ENCODE results near the gene LTO1. TPM values are rescaled to one million over a fixed set of nuclear protein-coding genes. Genes with fewer than 3 reads are reported as not detected.

The LTO1 gene
- total and polyA plus RNA-seq, 10 of the 15 experiments (the other 5 are each of a cell fraction or from before 2014, with no cell fraction given): 2.6 to 27.5 (median 14.4) TPM

DNA sequence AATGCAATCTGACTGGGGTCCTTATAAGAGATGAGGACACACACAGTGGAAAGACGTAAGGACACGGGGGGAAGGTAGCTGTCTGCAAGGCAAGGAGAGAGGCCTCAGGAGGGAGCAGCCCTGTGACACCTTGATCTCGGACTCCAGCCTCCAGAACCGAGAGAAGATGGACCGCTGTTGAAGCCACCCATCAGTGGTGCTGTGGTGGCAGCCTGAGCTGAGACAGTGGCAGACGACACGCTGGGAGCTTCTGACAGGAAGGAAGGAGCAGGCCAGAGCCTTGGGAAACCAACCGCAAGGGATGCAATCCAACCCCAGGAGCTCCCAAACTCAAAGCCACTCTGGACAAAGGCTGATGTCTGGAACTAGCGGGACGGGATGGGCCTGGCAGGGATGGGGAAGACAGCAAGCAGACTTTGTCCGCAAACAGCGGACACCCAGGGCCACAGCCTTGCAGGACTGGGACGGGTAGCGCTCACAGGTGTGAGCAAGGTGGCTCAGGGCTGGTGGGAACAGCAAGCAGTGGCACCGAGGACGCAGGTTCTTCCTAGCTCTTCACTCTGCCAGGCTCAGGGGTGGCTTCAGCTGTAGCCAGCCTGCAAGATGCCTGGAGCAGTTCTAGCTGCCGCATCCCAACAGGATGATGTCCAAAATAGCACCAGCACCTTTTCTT is 10.9 kb downstream of the LTO1 start (continued):
- no peak for TF ChIP-seq POLR2A (IDR thresholded peaks at IDR 0.05; ENCODE audit: low read depth, low read length)

DNA sequence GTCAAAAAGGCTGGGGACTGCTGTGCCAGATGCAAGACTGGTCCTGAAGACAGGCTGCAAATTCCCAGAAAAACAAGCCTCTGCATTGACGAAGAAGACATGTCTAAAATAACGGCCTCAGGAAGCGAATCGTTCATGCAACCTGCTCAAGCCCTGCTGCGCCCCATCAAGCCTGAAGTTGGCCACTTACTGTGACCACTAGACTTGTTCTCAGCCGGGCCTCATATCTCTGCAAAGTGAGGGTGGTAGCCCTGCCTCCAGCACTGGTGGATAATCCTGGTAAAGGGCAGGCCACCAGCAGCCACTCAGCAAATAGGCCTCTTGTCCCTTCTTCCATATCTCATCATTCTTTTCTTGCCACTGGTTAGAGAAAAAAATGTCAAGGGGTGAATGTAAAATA is 11.8 kb downstream of the LTO1 start:
- no peak for FAIRE-seq
- SMC1A ChIA-PET (ENCODE audit: uncharacterized antibody, unreplicated experiment): no interaction called here

DNA sequence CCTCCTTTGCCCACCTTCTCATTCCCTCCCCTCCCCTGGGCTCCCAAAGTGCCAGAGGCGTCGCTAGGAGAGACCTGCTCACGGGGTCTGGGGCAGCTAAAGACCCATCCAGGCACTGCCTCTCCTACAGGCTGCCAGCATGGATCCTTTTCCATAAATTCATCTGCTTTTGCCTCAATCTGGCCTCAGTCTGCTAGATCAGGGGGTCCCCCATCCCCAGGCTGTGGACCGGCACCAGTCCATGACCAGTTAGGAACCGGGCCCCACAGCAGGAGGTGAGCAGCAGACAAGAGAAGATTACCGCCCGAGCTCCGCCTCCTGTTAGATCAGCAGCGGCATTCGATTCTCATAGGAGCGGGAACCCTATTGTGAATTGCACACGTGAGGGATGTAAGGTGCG is 12.3 kb downstream of the LTO1 start:
- intact Hi-C loops (cut with micrococcal nuclease; ENCODE audit: unreplicated experiment) (no loop called here), in situ Hi-C loops (cut with MboI) (loop anchor here (10.0 kb wide), 1 partner anchor 558 kb away; no protein-coding TSS in a partner anchor)
- no peak for ATAC-seq
- Histone ChIP-seq H3K9me3 (replicated peaks; ENCODE audit: control insufficient read depth, insufficient read depth, low read length) (no peaks in the 10 kb centered on the region), H3K4me3 (no peak overlapping the region), H3K36me3 (ENCODE audit: control insufficient read depth in 2 of 2, insufficient read depth in 2 of 2, low read length in 1 of 2) (peaks cover 0 to 7% of the 10 kb centered on the region in 2 experiments; a peak in 2 of 4 replicates), H3K4me1 (ENCODE audit: control insufficient read depth, insufficient read depth, low read length) (no peaks in the 10 kb centered on the region), H3K9ac (ENCODE audit: control insufficient read depth, insufficient read depth, low read length) (no peak overlapping the region), H2AFZ (ENCODE audit: control insufficient read depth, low read depth, low read length) (no peak overlapping the region), H3K27ac (ENCODE audit: control insufficient read depth, insufficient read depth) (no peak overlapping the region), H4K20me1 (ENCODE audit: control insufficient read depth, insufficient read depth) (peaks cover 3% of the 10 kb centered on the region; the same call in 1 of the 2 replicates), H3K79me2 (ENCODE audit: control insufficient read depth, insufficient read depth, low read length) (no peaks in the 10 kb centered on the region), H3K4me2 (ENCODE audit: control insufficient read depth, insufficient read depth) (no peak overlapping the region), H3K27me3 (replicated peaks in 1 of 2; ENCODE audit: control insufficient read depth in 2 of 2, insufficient read depth in 2 of 2, low read length in 1 of 2) (no peaks in the 10 kb centered on the region)
- ChIA-PET POLR2A (no interaction called here), SMC1A (ENCODE audit: uncharacterized antibody, unreplicated experiment) (no interaction called here), CTCF (no interaction called here), RAD21 (ENCODE audit: unreplicated experiment) (no interaction called here)
- FAIRE-seq: no peak
- no peak for DNase-seq (ENCODE audit: low read depth, low spot score)
- WGBS (ENCODE audit: insufficient coverage, insufficient replicate concordance, low lambda C conversion rate, missing lambda C conversion rate): 89% methylated on average over 13 of the region's 13 CpGs
- TF ChIP-seq POU2F2 (IDR thresholded peaks at IDR 0.05; ENCODE audit: borderline replicate concordance, low read depth, low read length): no peak
- no peak for TF ChIP-seq CHD4 (IDR thresholded peaks at IDR 0.05)
- TF ChIP-seq YBX1 (IDR thresholded peaks at IDR 0.05): no peak
- no peak for TF ChIP-seq RB1 (IDR thresholded peaks at IDR 0.05; ENCODE audit: borderline replicate concordance)
- no peak for TF ChIP-seq JUND (IDR thresholded peaks at IDR 0.05; ENCODE audit: low read depth, low read length)
- no TSS peak for BruUV-seq (replicated peaks)

More for the DNA sequence above, 11.8 kb downstream of the LTO1 start:
- intact Hi-C loops (cut with micrococcal nuclease; ENCODE audit: unreplicated experiment) (no loop called here), in situ Hi-C loops (cut with MboI) (loop anchor here (10.0 kb wide), 1 partner anchor 559 kb away; no protein-coding TSS in a partner anchor)
- peaks cover 3% of the 10 kb centered on the region; the same call in 1 of the 2 replicates for H4K20me1 ChIP-seq (ENCODE audit: control insufficient read depth, insufficient read depth)
- peaks cover 0 to 7% of the 10 kb centered on the region in 2 experiments; a peak in 2 of 4 replicates for H3K36me3 ChIP-seq (ENCODE audit: control insufficient read depth in 2 of 2, insufficient read depth in 2 of 2, low read length in 1 of 2)
- H3K4me2 ChIP-seq (ENCODE audit: control insufficient read depth, insufficient read depth): no peak overlapping the region
- no peaks in the 10 kb centered on the region for H3K9me3 ChIP-seq (replicated peaks; ENCODE audit: control insufficient read depth, insufficient read depth, low read length)
- no peaks in the 10 kb centered on the region for H3K4me1 ChIP-seq (ENCODE audit: control insufficient read depth, insufficient read depth, low read length)
- TF ChIP-seq ZZZ3 (IDR thresholded peaks at IDR 0.05; ENCODE audit: control insufficient read depth, insufficient read length, low read depth) (no peak), CREM (IDR thresholded peaks at IDR 0.05; ENCODE audit: low read depth) (no peak), HDAC6 (IDR thresholded peaks at IDR 0.05; ENCODE audit: unreplicated experiment) (no peak), KLF5 (IDR thresholded peaks at IDR 0.05; ENCODE audit: partially characterized antibody) (no peak), JUNB (IDR thresholded peaks at IDR 0.05) (no peak)
- H3K9ac ChIP-seq (ENCODE audit: control insufficient read depth, insufficient read depth, low read length): no peak overlapping the region
- CTCF ChIA-PET: no interaction called here
- H3K79me2 ChIP-seq (ENCODE audit: control insufficient read depth, insufficient read depth, low read length): no peaks in the 10 kb centered on the region
- no peak overlapping the region for H3K4me3 ChIP-seq
- WGBS (ENCODE audit: insufficient coverage, insufficient replicate concordance, low lambda C conversion rate, missing lambda C conversion rate): 73% methylated on average over 6 of the region's 6 CpGs
- no TSS peak for BruUV-seq (replicated peaks)
- no peak overlapping the region for H3K27ac ChIP-seq (ENCODE audit: control insufficient read depth, insufficient read depth)
- no peaks in the 10 kb centered on the region for H3K27me3 ChIP-seq (replicated peaks in 1 of 2; ENCODE audit: control insufficient read depth in 2 of 2, insufficient read depth in 2 of 2, low read length in 1 of 2)
- POLR2A ChIA-PET: no interaction called here
- no peak for DNase-seq (ENCODE audit: low read depth, low spot score)
- no peak overlapping the region for H2AFZ ChIP-seq (ENCODE audit: control insufficient read depth, low read depth, low read length)
- no peak for ATAC-seq
- RAD21 ChIA-PET (ENCODE audit: unreplicated experiment): no interaction called here
